Measurements from ENCODE around the gene ITGA11. TPM values are rescaled to one million over a fixed set of nuclear protein-coding genes. Genes with fewer than 3 reads are reported as not detected.

ITGA11 gene
- total and polyA plus RNA-seq, 2 donors, result 2.9 to 16.6 TPM

- no peak for DNase-seq (ENCODE audit: extremely low spot score)
- Histone ChIP-seq H3K27ac (ENCODE audit: low read depth) (no peak overlapping the region), H3K36me3 (ENCODE audit: insufficient read depth) (no peaks in the 10 kb centered on the region), H3K4me3 (ENCODE audit: low read depth, low read length) (no peak overlapping the region), H3K4me1 (ENCODE audit: insufficient read depth) (no peaks in the 10 kb centered on the region)
- WGBS, result 66% methylated on average over 6 of the region's 6 CpGs
Observed at GRCh38 chr15:68415501-68416157, 16.3 kb downstream of the ITGA11 start.

GRCh38 chr15:68415061-68415460, 16.9 kb downstream of the ITGA11 start:
- no peak overlapping the region for H3K4me3 ChIP-seq (ENCODE audit: low read depth, low read length)
- H3K36me3 ChIP-seq (ENCODE audit: insufficient read depth), result no peaks in the 10 kb centered on the region
- WGBS, result 89% methylated on average over 7 of the region's 7 CpGs
- H3K4me1 ChIP-seq (ENCODE audit: insufficient read depth), result no peaks in the 10 kb centered on the region
- DNase-seq (ENCODE audit: extremely low spot score), result no peak
- H3K27ac ChIP-seq (ENCODE audit: low read depth), result no peak overlapping the region

GRCh38 chr15:68414591-68414990, 17.4 kb downstream of the ITGA11 start:
- 94% methylated on average over 8 of the region's 8 CpGs for WGBS
- no peak overlapping the region for H3K4me3 ChIP-seq (ENCODE audit: low read depth, low read length)
- no peaks in the 10 kb centered on the region for H3K4me1 ChIP-seq (ENCODE audit: insufficient read depth)
- no peak for DNase-seq (ENCODE audit: extremely low spot score)
- H3K27ac ChIP-seq (ENCODE audit: low read depth), result no peak overlapping the region
- no peaks in the 10 kb centered on the region for H3K36me3 ChIP-seq (ENCODE audit: insufficient read depth)

- Histone ChIP-seq H3K27ac (ENCODE audit: low read depth) (no peak overlapping the region), H3K36me3 (ENCODE audit: insufficient read depth) (no peaks in the 10 kb centered on the region), H3K4me1 (ENCODE audit: insufficient read depth) (no peaks in the 10 kb centered on the region), H3K4me3 (ENCODE audit: low read depth, low read length) (no peak overlapping the region)
- no peak for DNase-seq (ENCODE audit: extremely low spot score)
- WGBS, result 93% methylated on average over 3 of the region's 3 CpGs
Observed at GRCh38 chr15:68414206-68414555, 17.8 kb downstream of the ITGA11 start.

- Histone ChIP-seq H3K36me3 (ENCODE audit: insufficient read depth) (no peaks in the 10 kb centered on the region), H3K4me3 (ENCODE audit: low read depth, low read length) (no peak overlapping the region), H3K27ac (ENCODE audit: low read depth) (no peak overlapping the region), H3K4me1 (ENCODE audit: insufficient read depth) (no peaks in the 10 kb centered on the region)
- 54% methylated on average over 15 of the region's 15 CpGs for WGBS
- no peak for DNase-seq (ENCODE audit: extremely low spot score)
Observed at GRCh38 chr15:68413363-68414205, 18.4 kb downstream of the ITGA11 start.

GRCh38 chr15:68412218-68412617, 19.7 kb downstream of the ITGA11 start:
- Histone ChIP-seq H3K4me3 (ENCODE audit: low read depth, low read length) (no peak overlapping the region), H3K27ac (ENCODE audit: low read depth) (no peak overlapping the region), H3K36me3 (ENCODE audit: insufficient read depth) (no peaks in the 10 kb centered on the region), H3K4me1 (ENCODE audit: insufficient read depth) (no peaks in the 10 kb centered on the region)
- DNase-seq (ENCODE audit: extremely low spot score), result no peak
- WGBS, result 97% methylated on average over 8 of the region's 8 CpGs

GRCh38 chr15:68411735-68412134, 20.2 kb downstream of the ITGA11 start:
- Histone ChIP-seq H3K27ac (ENCODE audit: low read depth) (no peak overlapping the region), H3K4me1 (ENCODE audit: insufficient read depth) (no peaks in the 10 kb centered on the region), H3K4me3 (ENCODE audit: low read depth, low read length) (no peak overlapping the region), H3K36me3 (ENCODE audit: insufficient read depth) (no peaks in the 10 kb centered on the region)
- DNase-seq (ENCODE audit: extremely low spot score), result no peak
- 99% methylated on average over 2 of the region's 2 CpGs for WGBS

- H3K36me3 ChIP-seq (ENCODE audit: insufficient read depth), result no peaks in the 10 kb centered on the region
- no peak overlapping the region for H3K27ac ChIP-seq (ENCODE audit: low read depth)
- no peak overlapping the region for H3K4me3 ChIP-seq (ENCODE audit: low read depth, low read length)
- no peaks in the 10 kb centered on the region for H3K4me1 ChIP-seq (ENCODE audit: insufficient read depth)
- 96% methylated on average over 4 of the region's 4 CpGs for WGBS
- DNase-seq (ENCODE audit: extremely low spot score), result no peak
Observed at GRCh38 chr15:68411343-68411675, 20.7 kb downstream of the ITGA11 start.

GRCh38 chr15:68410466-68411342, 21.3 kb downstream of the ITGA11 start:
- 90% methylated on average over 8 of the region's 8 CpGs for WGBS
- Histone ChIP-seq H3K4me3 (ENCODE audit: low read depth, low read length) (no peak overlapping the region), H3K36me3 (ENCODE audit: insufficient read depth) (no peaks in the 10 kb centered on the region), H3K4me1 (ENCODE audit: insufficient read depth) (no peaks in the 10 kb centered on the region), H3K27ac (ENCODE audit: low read depth) (no peak overlapping the region)
- DNase-seq (ENCODE audit: extremely low spot score), result no peak

- Histone ChIP-seq H3K4me1 (ENCODE audit: insufficient read depth) (no peaks in the 10 kb centered on the region), H3K4me3 (ENCODE audit: low read depth, low read length) (no peak overlapping the region), H3K27ac (ENCODE audit: low read depth) (no peak overlapping the region), H3K36me3 (ENCODE audit: insufficient read depth) (no peaks in the 10 kb centered on the region)
- DNase-seq (ENCODE audit: extremely low spot score), result no peak
- WGBS, result 94% methylated on average over 11 of the region's 11 CpGs
Observed at GRCh38 chr15:68409736-68410370, 22.1 kb downstream of the ITGA11 start.

GRCh38 chr15:68408971-68409370, 23.0 kb downstream of the ITGA11 start:
- no peaks in the 10 kb centered on the region for H3K4me1 ChIP-seq (ENCODE audit: insufficient read depth)
- no peak overlapping the region for H3K27ac ChIP-seq (ENCODE audit: low read depth)
- 92% methylated on average over 4 of the region's 4 CpGs for WGBS
- H3K4me3 ChIP-seq (ENCODE audit: low read depth, low read length), result no peak overlapping the region
- H3K36me3 ChIP-seq (ENCODE audit: insufficient read depth), result no peaks in the 10 kb centered on the region
- no peak for DNase-seq (ENCODE audit: extremely low spot score)

GRCh38 chr15:68407886-68408881, 23.8 kb downstream of the ITGA11 start:
- no peak for DNase-seq (ENCODE audit: extremely low spot score)
- no peaks in the 10 kb centered on the region for H3K36me3 ChIP-seq (ENCODE audit: insufficient read depth)
- no peak overlapping the region for H3K4me3 ChIP-seq (ENCODE audit: low read depth, low read length)
- 91% methylated on average over 9 of the region's 9 CpGs for WGBS
- H3K4me1 ChIP-seq (ENCODE audit: insufficient read depth), result no peaks in the 10 kb centered on the region
- H3K27ac ChIP-seq (ENCODE audit: low read depth), result no peak overlapping the region
